ENCODE data around the gene BEAN1.
"Not testable (repeated sequence)": the region's sequence is repeated elsewhere in the genome, so short reads cannot be mapped to it uniquely, and the experiment has no call there.

The BEAN1 gene

GRCh38 chr16:66489385-66489784 lies 62.3 kb downstream of the BEAN1 start:
- DNase-seq = no peak

- no peak for DNase-seq
These were observed 62.7 kb downstream of the BEAN1 start for GRCh38 chr16:66489818-66490217.

- no peak for DNase-seq
These were observed 64.0 kb downstream of the BEAN1 start for GRCh38 chr16:66490774-66491715.

- DNase-seq = no peak
These were observed 64.6 kb downstream of the BEAN1 start for GRCh38 chr16:66491716-66492064.

GRCh38 chr16:66493490-66494401 lies 66.7 kb downstream of the BEAN1 start:
- DNase-seq = no peak

GRCh38 chr16:66494916-66495315 lies 67.8 kb downstream of the BEAN1 start:
- no peak for DNase-seq

- DNase-seq = no peak
These were observed 68.3 kb downstream of the BEAN1 start for GRCh38 chr16:66495440-66495839.

- DNase-seq = not testable (repeated sequence)
These were observed 69.1 kb downstream of the BEAN1 start for GRCh38 chr16:66496226-66496625.

- not testable (repeated sequence) for DNase-seq
These were observed 70.8 kb downstream of the BEAN1 start for GRCh38 chr16:66497921-66498320.

GRCh38 chr16:66501563-66501962 lies 74.5 kb downstream of the BEAN1 start:
- DNase-seq = not testable (repeated sequence)

- no peak for DNase-seq
These were observed 75.2 kb downstream of the BEAN1 start for GRCh38 chr16:66502020-66502913.

- DNase-seq = no peak
These were observed 75.9 kb downstream of the BEAN1 start for GRCh38 chr16:66503030-66503429.

- DNase-seq = no peak
These were observed 76.5 kb downstream of the BEAN1 start for GRCh38 chr16:66503612-66504011.

GRCh38 chr16:66507731-66508239 lies 80.7 kb downstream of the BEAN1 start:
- DNase-seq = no peak

- DNase-seq = no peak
These were observed 81.3 kb downstream of the BEAN1 start for GRCh38 chr16:66508248-66508913.

- no peak for DNase-seq
These were observed 81.9 kb downstream of the BEAN1 start for GRCh38 chr16:66508914-66509496.

GRCh38 chr16:66509576-66509975 lies 82.5 kb downstream of the BEAN1 start:
- DNase-seq = no peak

- DNase-seq = no peak
These were observed 83.2 kb downstream of the BEAN1 start for GRCh38 chr16:66510298-66510697.

GRCh38 chr16:66510711-66511601 lies 83.9 kb downstream of the BEAN1 start:
- no peak for DNase-seq

GRCh38 chr16:66511602-66512271 lies 84.6 kb downstream of the BEAN1 start:
- no peak for DNase-seq
